SK-N-SH (cell line): Measurements from ENCODE around the gene C6orf89. TPM values are rescaled to one million over a fixed set of nuclear protein-coding genes. Genes with fewer than 3 reads are reported as not detected.

Experiments
- CTCF ChIA-PET: fragments of 300-600, 350-600 bp; formaldehyde crosslinking; extraction: SDS; loops from one replicate; lab custom pipeline; 2021; lab: Yijun Ruan, JAX
- POLR2A ChIA-PET: fragments of 350-600 bp; sonication (Branson Sonifier 250); formaldehyde crosslinking; extraction: SDS; loops from one replicate; lab custom pipeline; 2020; ENCODE audit warnings: antibody characterized with exemption, inconsistent platforms; lab: Yijun Ruan, JAX
- DNase-seq: peaks from one replicate; pipeline ENCODE4 v3.0.0; 2012
- H2AFZ ChIP-seq: fragments of 200-600 bp; sonication (generic); 2 replicates; pipeline ENCODE4 v1.8.1; 2016; ENCODE audit warnings: antibody characterized with exemption, mild to moderate bottlenecking, low read depth
- H3F3A ChIP-seq: fragments of 200-600 bp; sonication (generic); replicated peaks from 2 replicates; pipeline ENCODE3; 2016; ENCODE audit warnings: antibody characterized with exemption, mild to moderate bottlenecking; ENCODE audit not compliant: insufficient read depth
- H3K27ac ChIP-seq, 2 experiments: fragments of 200-500 bp in 1 of 2; fragments of 200-600 bp in 1 of 2; sonication (Bioruptor generic) in 1 of 2; sonication (generic), shearing (Covaris generic) in 1 of 2; 2 replicates each; pipeline versions ENCODE4 v1.5.1 to v1.6.1; 2014 to 2016; ENCODE audit warnings: low read depth in 2 of 2, inconsistent platforms in 1 of 2, low read length in 1 of 2, mild to moderate bottlenecking in 1 of 2, mixed read lengths in 1 of 2
- H3K27me3 ChIP-seq: fragments of 200-600 bp; sonication (generic), shearing (Covaris generic); 2 replicates; pipeline ENCODE4 v1.6.1; 2016; ENCODE audit warnings: mixed run types; ENCODE audit not compliant: insufficient read depth
- H3K36me3 ChIP-seq, 2 experiments: fragments of 200-500 bp in 1 of 2; fragments of 200-600 bp in 1 of 2; sonication (Bioruptor generic) in 1 of 2; sonication (generic) in 1 of 2; replicated peaks in 1 of 2; 2 replicates each; pipeline versions ENCODE3 to v1.5.1; 2014 to 2016; ENCODE audit warnings: low read length in 1 of 2, mild to moderate bottlenecking in 1 of 2; ENCODE audit not compliant: insufficient read depth in 2 of 2, control insufficient read depth in 1 of 2
- H3K4me1 ChIP-seq, 2 experiments: fragments of 200-500 bp in 1 of 2; fragments of 200-600 bp in 1 of 2; sonication (Bioruptor generic) in 1 of 2; sonication (generic), shearing (Covaris generic) in 1 of 2; 2 replicates each; pipeline versions ENCODE4 v1.5.1 to v1.6.1; 2014 to 2016; ENCODE audit warnings: low read depth in 1 of 2, low read length in 1 of 2, mixed run types in 1 of 2; ENCODE audit not compliant: insufficient read depth in 2 of 2, control insufficient read depth in 1 of 2
- H3K4me2 ChIP-seq: fragments of 200-600 bp; sonication (generic), shearing (Covaris generic); 2 replicates; pipeline ENCODE4 v1.6.1; 2017; ENCODE audit warnings: mixed run types
- H3K4me3 ChIP-seq, 2 experiments: fragments of 200-500 bp in 1 of 2; fragments of 200-600 bp in 1 of 2; sonication (Bioruptor generic) in 1 of 2; sonication (generic), shearing (Covaris generic) in 1 of 2; 2 replicates each; pipeline versions ENCODE4 v1.5.1 to v1.8.1; 2014 to 2016; ENCODE audit warnings: low read depth in 2 of 2, inconsistent platforms in 1 of 2, low read length in 1 of 2, mild to moderate bottlenecking in 1 of 2, mixed read lengths in 1 of 2, moderate library complexity in 1 of 2
- H3K79me2 ChIP-seq: fragments of 200-600 bp; sonication (generic); 2 replicates; pipeline ENCODE4 v1.8.1; 2017; ENCODE audit warnings: mild to moderate bottlenecking; ENCODE audit not compliant: insufficient read depth
- H3K9ac ChIP-seq: fragments of 200-600 bp; sonication (generic); 2 replicates; pipeline ENCODE4 v1.6.1; 2017; ENCODE audit warnings: mixed run types
- H3K9me2 ChIP-seq: fragments of 200-600 bp; sonication (generic); 2 replicates; pipeline ENCODE4 v1.6.1; 2017; ENCODE audit warnings: mixed run types
- H3K9me3 ChIP-seq: fragments of 200-600 bp; sonication (generic); 2 replicates; pipeline ENCODE4 v1.6.1; 2017; ENCODE audit warnings: mixed run types, mild to moderate bottlenecking, moderate library complexity
- H4K20me1 ChIP-seq: fragments of 200-600 bp; sonication (generic); 2 replicates; pipeline ENCODE4 v1.6.1; 2017; ENCODE audit warnings: mild to moderate bottlenecking, mixed run types; ENCODE audit not compliant: insufficient read depth
- EP300 ChIP-seq, 2 experiments: IDR thresholded peaks; 2 replicates each; pipeline versions ENCODE4 v1.4.0 to v1.6.1; 2012; ENCODE audit warnings: borderline replicate concordance in 1 of 2, low read depth in 1 of 2, low read length in 1 of 2
- EZH2phosphoT487 ChIP-seq: fragments of 200-600 bp; sonication (generic); IDR thresholded peaks from 2 replicates; pipeline ENCODE4 v1.6.1; 2017; ENCODE audit warnings: low read depth, mixed run types, mild to moderate bottlenecking, antibody characterized with exemption, moderate library complexity, borderline replicate concordance
- FOXJ3 ChIP-seq: sonication (generic); formaldehyde crosslinking; IDR thresholded peaks from 2 replicates; pipeline ENCODE4 v1.5.1; 2020; ENCODE audit warnings: mild to moderate bottlenecking, missing genetic modification reagents
- GABPA ChIP-seq: IDR thresholded peaks from 2 replicates; pipeline ENCODE4 v1.4.0; 2012; ENCODE audit warnings: low read depth, mild to moderate bottlenecking
- PBX3 ChIP-seq: IDR thresholded peaks from 2 replicates; pipeline ENCODE4; 2012
- RAD21 ChIP-seq: IDR thresholded peaks from 2 replicates; pipeline ENCODE4 v1.6.1; 2012; ENCODE audit warnings: mild to moderate bottlenecking, low read length
- SIN3A ChIP-seq: IDR thresholded peaks from 2 replicates; pipeline ENCODE4 v1.6.1; 2012; ENCODE audit warnings: low read depth, mild to moderate bottlenecking, low read length, moderate library complexity, borderline replicate concordance
- SMC3 ChIP-seq: IDR thresholded peaks from 2 replicates; pipeline ENCODE4 v1.6.1; 2012; ENCODE audit warnings: low read depth, low read length, improper control_type of control experiment
- TAF1 ChIP-seq: IDR thresholded peaks from 2 replicates; pipeline ENCODE4 v1.6.1; 2012; ENCODE audit warnings: low read depth, mild to moderate bottlenecking, low read length, moderate library complexity, borderline replicate concordance
- TCF12 ChIP-seq: IDR thresholded peaks from 2 replicates; pipeline ENCODE4 v1.4.0; 2012
- WGBS: methylation state at CpG from one replicate; pipeline ENCODE4 v1.1.6; 2017; ENCODE audit warnings: low lambda C conversion rate; 5-methylcytosine and 5-hydroxymethylcytosine counted together
- polyA plus RNA-seq, 3 experiments: library from polyadenylated mRNA; depleted of rRNA; stranded (reverse); fragments of >200 nt; gene quantifications; 2 replicates each; pipeline ENCODE4 v1.2.3, GENCODE V29; 2012
- TF ChIP-seq, protein P1 (sequence below): IDR thresholded peaks from 2 replicates; pipeline ENCODE4 v1.6.1; 2012; ENCODE audit warnings: mild to moderate bottlenecking, low read depth, low read length, moderate library complexity
- TF ChIP-seq, protein P2 (sequence below): fragments of 200-600 bp; sonication (generic); IDR thresholded peaks from 2 replicates; pipeline ENCODE4 v1.6.1; 2017; ENCODE audit warnings: antibody characterized with exemption, mild to moderate bottlenecking, moderate library complexity
- TF ChIP-seq, protein P3 (sequence below): IDR thresholded peaks from 2 replicates; pipeline ENCODE4 v1.4.0; 2012; ENCODE audit warnings: low read depth

C6orf89 gene
- polyA plus RNA-seq, 1 of the 3 experiments (the other 2 are of a cell fraction) = 20.4 TPM

GRCh38 chr6:36964349-36964748 is 78.6 kb downstream of the C6orf89 start:
- no peak for TF ChIP-seq PBX3
- TF ChIP-seq, protein P1, sequence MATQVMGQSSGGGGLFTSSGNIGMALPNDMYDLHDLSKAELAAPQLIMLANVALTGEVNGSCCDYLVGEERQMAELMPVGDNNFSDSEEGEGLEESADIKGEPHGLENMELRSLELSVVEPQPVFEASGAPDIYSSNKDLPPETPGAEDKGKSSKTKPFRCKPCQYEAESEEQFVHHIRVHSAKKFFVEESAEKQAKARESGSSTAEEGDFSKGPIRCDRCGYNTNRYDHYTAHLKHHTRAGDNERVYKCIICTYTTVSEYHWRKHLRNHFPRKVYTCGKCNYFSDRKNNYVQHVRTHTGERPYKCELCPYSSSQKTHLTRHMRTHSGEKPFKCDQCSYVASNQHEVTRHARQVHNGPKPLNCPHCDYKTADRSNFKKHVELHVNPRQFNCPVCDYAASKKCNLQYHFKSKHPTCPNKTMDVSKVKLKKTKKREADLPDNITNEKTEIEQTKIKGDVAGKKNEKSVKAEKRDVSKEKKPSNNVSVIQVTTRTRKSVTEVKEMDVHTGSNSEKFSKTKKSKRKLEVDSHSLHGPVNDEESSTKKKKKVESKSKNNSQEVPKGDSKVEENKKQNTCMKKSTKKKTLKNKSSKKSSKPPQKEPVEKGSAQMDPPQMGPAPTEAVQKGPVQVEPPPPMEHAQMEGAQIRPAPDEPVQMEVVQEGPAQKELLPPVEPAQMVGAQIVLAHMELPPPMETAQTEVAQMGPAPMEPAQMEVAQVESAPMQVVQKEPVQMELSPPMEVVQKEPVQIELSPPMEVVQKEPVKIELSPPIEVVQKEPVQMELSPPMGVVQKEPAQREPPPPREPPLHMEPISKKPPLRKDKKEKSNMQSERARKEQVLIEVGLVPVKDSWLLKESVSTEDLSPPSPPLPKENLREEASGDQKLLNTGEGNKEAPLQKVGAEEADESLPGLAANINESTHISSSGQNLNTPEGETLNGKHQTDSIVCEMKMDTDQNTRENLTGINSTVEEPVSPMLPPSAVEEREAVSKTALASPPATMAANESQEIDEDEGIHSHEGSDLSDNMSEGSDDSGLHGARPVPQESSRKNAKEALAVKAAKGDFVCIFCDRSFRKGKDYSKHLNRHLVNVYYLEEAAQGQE = no peak
- no peak for TF ChIP-seq GABPA
- TF ChIP-seq, protein P2, sequence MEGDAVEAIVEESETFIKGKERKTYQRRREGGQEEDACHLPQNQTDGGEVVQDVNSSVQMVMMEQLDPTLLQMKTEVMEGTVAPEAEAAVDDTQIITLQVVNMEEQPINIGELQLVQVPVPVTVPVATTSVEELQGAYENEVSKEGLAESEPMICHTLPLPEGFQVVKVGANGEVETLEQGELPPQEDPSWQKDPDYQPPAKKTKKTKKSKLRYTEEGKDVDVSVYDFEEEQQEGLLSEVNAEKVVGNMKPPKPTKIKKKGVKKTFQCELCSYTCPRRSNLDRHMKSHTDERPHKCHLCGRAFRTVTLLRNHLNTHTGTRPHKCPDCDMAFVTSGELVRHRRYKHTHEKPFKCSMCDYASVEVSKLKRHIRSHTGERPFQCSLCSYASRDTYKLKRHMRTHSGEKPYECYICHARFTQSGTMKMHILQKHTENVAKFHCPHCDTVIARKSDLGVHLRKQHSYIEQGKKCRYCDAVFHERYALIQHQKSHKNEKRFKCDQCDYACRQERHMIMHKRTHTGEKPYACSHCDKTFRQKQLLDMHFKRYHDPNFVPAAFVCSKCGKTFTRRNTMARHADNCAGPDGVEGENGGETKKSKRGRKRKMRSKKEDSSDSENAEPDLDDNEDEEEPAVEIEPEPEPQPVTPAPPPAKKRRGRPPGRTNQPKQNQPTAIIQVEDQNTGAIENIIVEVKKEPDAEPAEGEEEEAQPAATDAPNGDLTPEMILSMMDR = no peak
- TF ChIP-seq, protein P3, sequence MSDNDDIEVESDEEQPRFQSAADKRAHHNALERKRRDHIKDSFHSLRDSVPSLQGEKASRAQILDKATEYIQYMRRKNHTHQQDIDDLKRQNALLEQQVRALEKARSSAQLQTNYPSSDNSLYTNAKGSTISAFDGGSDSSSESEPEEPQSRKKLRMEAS = no peak
- TF ChIP-seq FOXJ3 (CRISPR knock-in tag) = no peak
- no peak for TF ChIP-seq TCF12
- no peak for TF ChIP-seq SIN3A
- TF ChIP-seq RAD21 = no peak
- no peak for TF ChIP-seq TAF1
- TF ChIP-seq EZH2phosphoT487 = no peak
- TF ChIP-seq EP300 (IDR thresholded peaks at IDR 0.05; ENCODE audit: borderline replicate concordance in 1 of 2, low read depth in 1 of 2, low read length in 1 of 2) = no peak
- no peak for TF ChIP-seq SMC3
- H2AFZ ChIP-seq = no peak overlapping the region
- peaks cover 6 to 25% of the 10 kb centered on the region in 2 experiments for H3K36me3 ChIP-seq
- H3K27me3 ChIP-seq = no peaks in the 10 kb centered on the region
- H3K4me2 ChIP-seq = no peak overlapping the region
- no peak overlapping the region; a peak in 1 of 4 replicates for H3K27ac ChIP-seq
- DNase-seq = no peak
- H3K4me1 ChIP-seq = peaks cover 3 to 14% of the 10 kb centered on the region in 2 experiments; a peak in 1 of 4 replicates
- peaks cover 21% of the 10 kb centered on the region for H3F3A ChIP-seq
- 78% methylated on average over 3 of the region's 6 CpGs for WGBS
- H3K9me2 ChIP-seq = no peaks in the 10 kb centered on the region
- peaks cover 6% of the 10 kb centered on the region; the same call in 1 of the 2 replicates for H4K20me1 ChIP-seq
- CTCF ChIA-PET = interaction anchor here (0.7 to 1.6 kb wide), 5 partner anchors 14 to 54 kb away, joined by 3 to 4 read pairs (median 3); no protein-coding TSS in a partner anchor
- H3K79me2 ChIP-seq = no peaks in the 10 kb centered on the region
- H3K9ac ChIP-seq = no peak overlapping the region
- H3K9me3 ChIP-seq = no peaks in the 10 kb centered on the region
- POLR2A ChIA-PET = no interaction called here
- H3K4me3 ChIP-seq = no peak overlapping the region
